Liver (tissue), 9 donors: Measurements from ENCODE around the gene E2F2. TPM values are rescaled to one million over a fixed set of nuclear protein-coding genes. Genes with fewer than 3 reads are reported as not detected.
"Not testable (repeated sequence)": the region's sequence is repeated elsewhere in the genome, so short reads cannot be mapped to it uniquely, and the experiment has no call there.

Experiments used
- DNase-seq: peaks from one replicate; pipeline ENCODE4 v3.0.0-alpha.2; 2017; ENCODE audit warnings: low spot score
- H3K27ac ChIP-seq, 2 donors: one replicate each; pipeline ENCODE4 v1.7.0; 2013; ENCODE audit warnings: inconsistent platforms in 2 of 2, low read length in 2 of 2, control low read depth in 1 of 2, low read depth in 1 of 2, mild to moderate bottlenecking in 1 of 2
- H3K27me3 ChIP-seq, 4 donors: one replicate each; pipeline versions ENCODE4 v1.6.1 to v1.7.0; 2013; ENCODE audit warnings: low read length in 3 of 4, inconsistent platforms in 1 of 4, mild to moderate bottlenecking in 1 of 4, moderate library complexity in 1 of 4; ENCODE audit not compliant: control insufficient read depth in 4 of 4, insufficient read depth in 4 of 4
- H3K36me3 ChIP-seq, 4 donors: one replicate each; pipeline versions ENCODE4 v1.6.1 to v1.7.0; 2013; ENCODE audit warnings: low read length in 3 of 4, mild to moderate bottlenecking in 3 of 4, low read depth in 1 of 4, moderate library complexity in 1 of 4; ENCODE audit not compliant: control insufficient read depth in 4 of 4, insufficient read depth in 3 of 4
- H3K4me1 ChIP-seq, 4 donors: one replicate each; pipeline versions ENCODE4 v1.6.1 to v1.7.0; 2013; ENCODE audit warnings: low read length in 3 of 4, mild to moderate bottlenecking in 3 of 4, moderate library complexity in 1 of 4; ENCODE audit not compliant: control insufficient read depth in 4 of 4, insufficient read depth in 4 of 4
- H3K4me3 ChIP-seq, 3 donors: one replicate each; pipeline versions ENCODE4 v1.6.1 to v1.7.0; 2013; ENCODE audit warnings: low read length in 3 of 3, control low read depth in 1 of 3, low read depth in 1 of 3, mild to moderate bottlenecking in 1 of 3
- H3K9ac ChIP-seq, 2 donors: one replicate each; pipeline ENCODE4 v1.7.0; 2013; ENCODE audit warnings: low read length in 2 of 2, mild to moderate bottlenecking in 2 of 2, moderate library complexity in 2 of 2, control low read depth in 1 of 2, low read depth in 1 of 2
- H3K9me3 ChIP-seq, 4 donors: one replicate each; pipeline versions ENCODE4 v1.6.1 to v1.7.0; 2013; ENCODE audit warnings: low read length in 3 of 4; ENCODE audit not compliant: control insufficient read depth in 4 of 4
- ATF3 ChIP-seq: IDR thresholded peaks from 2 replicates; pipeline ENCODE4 v1.6.1; 2016; ENCODE audit warnings: antibody characterized with exemption
- FOXA1 ChIP-seq: IDR thresholded peaks from 2 replicates; pipeline ENCODE4 v1.6.1; 2016; ENCODE audit warnings: antibody characterized with exemption
- GABPA ChIP-seq, 2 donors: IDR thresholded peaks in 1 of 2; conservative IDR thresholded peaks in 1 of 2; 2 replicates each; pipeline ENCODE4 v1.6.1; 2016; ENCODE audit warnings: antibody characterized with exemption in 2 of 2, mild to moderate bottlenecking in 1 of 2, moderate library complexity in 1 of 2
- HNF4G ChIP-seq: IDR thresholded peaks from 2 replicates; pipeline ENCODE4 v1.6.1; 2016; ENCODE audit warnings: antibody characterized with exemption
- NR2F2 ChIP-seq: IDR thresholded peaks from 2 replicates; pipeline ENCODE4 v1.6.1; 2016; ENCODE audit warnings: antibody characterized with exemption
- REST ChIP-seq: IDR thresholded peaks from 2 replicates; pipeline ENCODE4 v1.6.1; 2016; ENCODE audit warnings: antibody characterized with exemption, mild to moderate bottlenecking
- RXRA ChIP-seq, 2 donors: IDR thresholded peaks; 2 replicates each; pipeline ENCODE4 v1.6.1; 2017 to 2018; ENCODE audit warnings: antibody characterized with exemption in 2 of 2, mild to moderate bottlenecking in 1 of 2
- SP1 ChIP-seq: IDR thresholded peaks from 2 replicates; pipeline ENCODE4 v1.6.1; 2018; ENCODE audit warnings: antibody characterized with exemption, mild to moderate bottlenecking
- TAF1 ChIP-seq: conservative IDR thresholded peaks from 2 replicates; pipeline ENCODE4 v1.6.1; 2016; ENCODE audit warnings: antibody characterized with exemption, mild to moderate bottlenecking
- YY1 ChIP-seq: IDR thresholded peaks from 2 replicates; pipeline ENCODE4 v1.6.1; 2016; ENCODE audit warnings: antibody characterized with exemption, mild to moderate bottlenecking
- WGBS: extraction: QIAGEN DNeasy Blood & Tissue Kit; methylation state at CpG from one replicate; pipeline ENCODE4 v1.1.7; 2013; 5-methylcytosine and 5-hydroxymethylcytosine counted together
- polyA plus RNA-seq, 2 donors: library from polyadenylated mRNA; stranded (reverse) in 1 of 2; unstranded in 1 of 2; fragments of 200-250 nt in 1 of 2; fragments of >200 nt in 1 of 2; fragmentation: Nextera tagmentation in 1 of 2; extraction: Ambion mirVana in 1 of 2; gene quantifications; one replicate each; pipeline versions ENCODE4 v1.2.1 to v1.2.3, GENCODE V29; 2013 to 2015
- total RNA-seq, 2 donors: library from RNA; depleted of rRNA; stranded (reverse); fragments of >200 nt; gene quantifications; one replicate each; pipeline ENCODE4 v1.2.3, GENCODE V29; 2014
- TF ChIP-seq, protein P1 (sequence below): fragments of 150-350 bp; IDR thresholded peaks from 2 replicates; pipeline ENCODE4 v1.5.1; 2017; ENCODE audit warnings: improper control_type of control experiment, low read depth, low read length; ENCODE audit not compliant: missing input control
- donor health status: healthy.
- donor health status: healthy.
- donor health status: healthy.
- donor health status: healthy.
- donor health status: healthy.

The E2F2 gene
- total and polyA plus RNA-seq, 4 donors, result 0.08 to 79.9 (median 0.44) TPM

GRCh38 chr1:23496490-23497181 is 34.4 kb downstream of the E2F2 start:
- Histone ChIP-seq H3K9ac (no peak overlapping the region), H3K36me3 (no peaks in the 10 kb centered on the region), H3K27me3 (no peaks in the 10 kb centered on the region), H3K9me3 (no peaks in the 10 kb centered on the region), H3K4me3 (no peak overlapping the region), H3K27ac (no peak overlapping the region), H3K4me1 (peaks cover 0 to 3% (median 0%) of the 10 kb centered on the region in 4 donors)
- no peak for TF ChIP-seq FOXA1
- no peak for TF ChIP-seq REST
- no peak for TF ChIP-seq ATF3
- TF ChIP-seq TAF1, result no peak
- no peak for TF ChIP-seq SP1
- TF ChIP-seq HNF4G, result no peak
- TF ChIP-seq NR2F2, result no peak
- 79% methylated on average over 7 of the region's 7 CpGs for WGBS
- DNase-seq, result no peak

GRCh38 chr1:23494836-23495235 is 36.2 kb downstream of the E2F2 start:
- H3K4me1 ChIP-seq, H3K36me3 ChIP-seq, H3K27ac ChIP-seq, H3K9ac ChIP-seq, H3K27me3 ChIP-seq, H3K4me3 ChIP-seq, H3K9me3 ChIP-seq, DNase-seq: not testable (repeated sequence)
- WGBS, result 91% methylated on average over 6 of the region's 6 CpGs

DNA sequence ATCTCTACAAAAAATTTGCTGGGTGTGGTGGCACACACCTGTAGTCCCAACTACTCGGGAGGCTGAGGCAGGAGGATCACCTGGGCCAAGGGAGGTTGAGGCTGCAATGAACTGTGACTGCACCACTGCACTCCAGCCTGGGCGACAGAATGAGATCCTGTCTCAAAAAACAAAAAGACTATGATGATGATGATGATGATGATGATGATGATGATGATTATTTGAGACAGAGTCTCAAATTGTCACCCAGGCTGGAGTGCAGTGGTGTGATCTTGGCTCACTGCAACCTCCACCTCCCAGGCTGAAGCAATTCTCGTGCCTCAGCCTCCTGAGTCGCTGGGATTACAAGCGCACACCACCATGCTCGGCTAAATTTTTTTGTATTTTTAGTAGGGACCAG is 38.3 kb downstream of the E2F2 start:
- H3K9me3 ChIP-seq, H3K4me3 ChIP-seq, H3K4me1 ChIP-seq, H3K9ac ChIP-seq, H3K27me3 ChIP-seq, H3K27ac ChIP-seq, DNase-seq, H3K36me3 ChIP-seq: not testable (repeated sequence)
- 96% methylated on average over 6 of the region's 6 CpGs for WGBS

DNA sequence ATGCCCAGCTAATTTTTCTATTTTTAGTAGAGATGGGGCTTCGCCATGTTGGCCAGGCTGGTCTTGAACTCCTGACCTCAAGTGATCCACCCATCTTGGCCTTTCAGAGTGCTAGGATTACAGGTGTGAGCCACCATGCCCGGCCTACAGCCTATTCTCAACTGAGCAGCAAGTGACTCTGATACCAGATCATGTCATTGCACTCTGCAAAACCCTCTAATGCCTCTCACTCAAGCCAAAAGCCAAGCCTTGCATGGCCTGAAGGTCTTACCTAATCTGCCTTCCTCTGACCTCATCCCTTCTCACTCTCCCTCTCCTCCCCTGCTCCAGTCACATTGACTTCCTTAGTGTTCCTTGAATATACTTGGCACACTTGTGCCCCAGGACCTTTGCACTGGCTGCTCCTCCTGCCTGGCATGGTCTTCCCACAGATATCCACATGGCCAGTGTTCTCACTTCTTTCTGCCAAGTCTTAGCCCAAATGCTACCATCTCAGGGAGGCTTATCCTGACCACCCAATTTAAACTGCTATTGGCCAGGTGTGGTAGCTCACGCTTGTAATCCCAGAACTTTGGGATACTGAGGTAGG is 38.8 kb downstream of the E2F2 start:
- Histone ChIP-seq H3K9me3 (no peaks in the 10 kb centered on the region), H3K4me3 (no peak overlapping the region), H3K4me1 (no peaks in the 10 kb centered on the region), H3K27me3 (no peaks in the 10 kb centered on the region), H3K36me3 (no peaks in the 10 kb centered on the region), H3K27ac (no peak overlapping the region), H3K9ac (no peak overlapping the region)
- no peak for DNase-seq
- 95% methylated on average over 3 of the region's 3 CpGs for WGBS
- TF ChIP-seq RXRA (IDR thresholded peaks at IDR 0.05) (no peak), GABPA (IDR thresholded peaks at IDR 0.05 in 1 of 2, conservative IDR thresholded peaks at IDR 0.05 in 1 of 2) (no peak), FOXA1 (no peak), YY1 (no peak)
- TF ChIP-seq, protein P1, sequence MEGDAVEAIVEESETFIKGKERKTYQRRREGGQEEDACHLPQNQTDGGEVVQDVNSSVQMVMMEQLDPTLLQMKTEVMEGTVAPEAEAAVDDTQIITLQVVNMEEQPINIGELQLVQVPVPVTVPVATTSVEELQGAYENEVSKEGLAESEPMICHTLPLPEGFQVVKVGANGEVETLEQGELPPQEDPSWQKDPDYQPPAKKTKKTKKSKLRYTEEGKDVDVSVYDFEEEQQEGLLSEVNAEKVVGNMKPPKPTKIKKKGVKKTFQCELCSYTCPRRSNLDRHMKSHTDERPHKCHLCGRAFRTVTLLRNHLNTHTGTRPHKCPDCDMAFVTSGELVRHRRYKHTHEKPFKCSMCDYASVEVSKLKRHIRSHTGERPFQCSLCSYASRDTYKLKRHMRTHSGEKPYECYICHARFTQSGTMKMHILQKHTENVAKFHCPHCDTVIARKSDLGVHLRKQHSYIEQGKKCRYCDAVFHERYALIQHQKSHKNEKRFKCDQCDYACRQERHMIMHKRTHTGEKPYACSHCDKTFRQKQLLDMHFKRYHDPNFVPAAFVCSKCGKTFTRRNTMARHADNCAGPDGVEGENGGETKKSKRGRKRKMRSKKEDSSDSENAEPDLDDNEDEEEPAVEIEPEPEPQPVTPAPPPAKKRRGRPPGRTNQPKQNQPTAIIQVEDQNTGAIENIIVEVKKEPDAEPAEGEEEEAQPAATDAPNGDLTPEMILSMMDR, result no peak
